ENCODE results near the gene TPSD1.

The TPSD1 gene

DNA sequence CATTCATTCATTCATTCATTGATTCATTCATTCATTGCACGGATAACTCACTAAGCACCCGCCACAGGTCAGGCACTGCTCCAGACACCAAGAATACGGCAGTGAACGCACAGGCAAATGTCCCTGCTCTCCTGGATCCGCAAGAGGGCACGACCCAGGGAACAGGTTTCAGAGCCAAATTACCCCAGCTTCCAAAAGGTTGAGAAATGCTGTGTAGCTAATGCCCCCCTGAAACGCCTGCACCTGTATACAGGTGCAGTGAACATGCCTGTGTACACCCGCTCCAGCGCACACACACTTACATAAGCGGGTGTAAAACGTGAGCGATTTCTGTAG, 44.0 kb downstream of the TPSD1 start:
- Histone ChIP-seq H3K27me3 (ENCODE audit: insufficient read depth, low read depth, severe bottlenecking) (no peaks in the 10 kb centered on the region), H3K4me3 (ENCODE audit: low read depth, low read length) (no peak overlapping the region)
- TF ChIP-seq, protein P1, sequence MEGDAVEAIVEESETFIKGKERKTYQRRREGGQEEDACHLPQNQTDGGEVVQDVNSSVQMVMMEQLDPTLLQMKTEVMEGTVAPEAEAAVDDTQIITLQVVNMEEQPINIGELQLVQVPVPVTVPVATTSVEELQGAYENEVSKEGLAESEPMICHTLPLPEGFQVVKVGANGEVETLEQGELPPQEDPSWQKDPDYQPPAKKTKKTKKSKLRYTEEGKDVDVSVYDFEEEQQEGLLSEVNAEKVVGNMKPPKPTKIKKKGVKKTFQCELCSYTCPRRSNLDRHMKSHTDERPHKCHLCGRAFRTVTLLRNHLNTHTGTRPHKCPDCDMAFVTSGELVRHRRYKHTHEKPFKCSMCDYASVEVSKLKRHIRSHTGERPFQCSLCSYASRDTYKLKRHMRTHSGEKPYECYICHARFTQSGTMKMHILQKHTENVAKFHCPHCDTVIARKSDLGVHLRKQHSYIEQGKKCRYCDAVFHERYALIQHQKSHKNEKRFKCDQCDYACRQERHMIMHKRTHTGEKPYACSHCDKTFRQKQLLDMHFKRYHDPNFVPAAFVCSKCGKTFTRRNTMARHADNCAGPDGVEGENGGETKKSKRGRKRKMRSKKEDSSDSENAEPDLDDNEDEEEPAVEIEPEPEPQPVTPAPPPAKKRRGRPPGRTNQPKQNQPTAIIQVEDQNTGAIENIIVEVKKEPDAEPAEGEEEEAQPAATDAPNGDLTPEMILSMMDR (IDR thresholded peaks at IDR 0.05; ENCODE audit: low read depth, low read length): no peak

DNA sequence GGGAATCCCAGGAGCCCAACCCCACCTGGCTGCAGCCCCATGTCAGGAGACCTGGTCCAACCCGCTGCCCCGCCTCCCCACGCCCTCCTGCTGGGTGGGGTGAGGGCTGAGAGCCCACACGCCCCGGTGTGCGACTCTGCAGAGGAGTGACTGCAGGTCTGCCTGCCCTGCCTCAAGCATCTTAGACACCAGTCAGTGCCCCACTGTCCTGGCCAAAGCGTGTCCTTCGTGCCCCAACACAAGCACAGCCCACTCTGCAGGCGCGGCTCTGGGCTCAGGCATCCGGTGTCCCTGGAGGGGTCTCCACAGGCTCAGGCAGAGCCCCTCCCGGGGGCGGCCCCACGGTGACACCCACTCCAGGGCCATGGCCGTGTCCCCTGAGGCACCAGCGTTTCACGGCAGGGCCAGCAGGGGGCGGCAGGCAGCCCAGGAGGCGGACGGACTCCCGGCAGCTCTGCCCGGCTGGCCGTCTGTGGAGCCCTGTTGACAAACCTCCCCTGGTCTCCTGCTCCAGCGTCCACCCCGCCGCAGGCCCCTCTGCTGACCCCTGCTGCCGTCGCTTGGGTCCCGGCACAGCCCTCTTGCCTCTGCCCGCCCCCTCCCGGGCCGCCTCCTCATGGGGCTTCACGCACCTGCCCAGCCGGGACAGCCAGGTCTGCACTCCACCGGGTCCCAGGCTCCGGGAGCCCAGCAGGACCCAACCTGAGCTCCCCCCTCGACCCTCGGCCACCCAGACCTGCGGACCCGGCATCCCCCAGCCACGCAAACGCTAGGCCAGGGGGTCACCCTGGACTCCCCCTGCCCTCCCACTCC, 45.0 kb downstream of the TPSD1 start:
- TF ChIP-seq, protein P1 (IDR thresholded peaks at IDR 0.05; ENCODE audit: low read depth, low read length): peak; percentile 94
- Histone ChIP-seq H3K27me3 (ENCODE audit: insufficient read depth, low read depth, severe bottlenecking) (no peaks in the 10 kb centered on the region), H3K36me3 (no peaks in the 10 kb centered on the region; the same call in 1 of the 2 replicates), H3K27ac (no peak overlapping the region), H3K4me3 (ENCODE audit: low read depth, low read length) (no peak overlapping the region), H3K9me3 (ENCODE audit: severe bottlenecking) (no peaks in the 10 kb centered on the region)
- peak; percentile 83 for DNase-seq

More for the DNA sequence above, 44.0 kb downstream of the TPSD1 start:
- no peak overlapping the region for H3K27ac ChIP-seq
- no peaks in the 10 kb centered on the region for H3K36me3 ChIP-seq
- H3K9me3 ChIP-seq (ENCODE audit: severe bottlenecking): no peaks in the 10 kb centered on the region
- no peak for DNase-seq

DNA sequence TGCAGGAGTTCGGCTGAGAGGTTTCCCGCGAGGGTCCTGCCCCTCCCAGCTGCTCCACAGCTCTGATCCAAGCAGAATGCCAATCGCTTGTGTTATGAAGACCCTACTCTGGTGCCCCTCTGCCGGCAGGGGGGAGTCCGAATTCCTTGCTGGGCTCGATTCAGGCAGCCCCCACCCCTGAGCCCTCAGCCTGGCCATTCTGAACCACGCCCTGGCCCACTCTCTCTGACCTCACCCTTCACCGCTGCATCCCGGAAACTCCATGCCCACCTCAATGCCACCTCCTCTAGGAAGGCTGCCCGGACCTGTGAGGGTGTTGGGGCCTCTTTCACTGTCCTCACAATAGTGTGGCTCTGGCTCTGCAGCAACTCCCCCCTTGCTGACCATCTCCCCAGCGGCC, 45.7 kb downstream of the TPSD1 start:
- no peak for DNase-seq
- TF ChIP-seq, protein P1 (IDR thresholded peaks at IDR 0.05; ENCODE audit: low read depth, low read length): no peak
- Histone ChIP-seq H3K9me3 (ENCODE audit: severe bottlenecking) (no peaks in the 10 kb centered on the region), H3K27me3 (ENCODE audit: insufficient read depth, low read depth, severe bottlenecking) (no peaks in the 10 kb centered on the region), H3K4me3 (ENCODE audit: low read depth, low read length) (no peak overlapping the region), H3K27ac (no peak overlapping the region), H3K36me3 (no peaks in the 10 kb centered on the region; the same call in 1 of the 2 replicates)

DNA sequence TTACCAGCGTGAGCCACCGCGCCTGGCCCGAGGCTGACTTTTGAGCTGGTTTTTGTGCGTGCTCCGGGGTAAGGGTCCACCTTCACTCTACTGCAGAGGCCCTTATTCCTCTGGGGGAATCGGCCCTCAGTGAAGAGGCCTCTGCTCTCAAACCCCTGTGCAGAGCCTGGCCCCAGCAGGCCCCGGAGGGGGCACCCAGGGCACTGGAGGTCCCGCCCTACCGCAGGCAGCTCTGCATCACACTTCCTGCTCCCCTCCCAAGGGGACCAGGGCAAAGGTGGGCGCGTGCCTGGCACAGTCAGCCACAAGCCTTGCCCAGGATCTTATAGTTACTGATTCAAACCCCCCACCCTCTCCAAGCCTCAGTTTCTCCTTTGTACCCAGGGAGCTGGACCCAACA, 50.0 kb downstream of the TPSD1 start:
- TF ChIP-seq, protein P1 (IDR thresholded peaks at IDR 0.05; ENCODE audit: low read depth, low read length): no peak
- H3K27me3 ChIP-seq (ENCODE audit: insufficient read depth, low read depth, severe bottlenecking): no peaks in the 10 kb centered on the region
- H3K27ac ChIP-seq: no peak overlapping the region
- no peak overlapping the region for H3K4me3 ChIP-seq (ENCODE audit: low read depth, low read length)
- DNase-seq: no peak
- H3K9me3 ChIP-seq (ENCODE audit: severe bottlenecking): no peaks in the 10 kb centered on the region
- peaks cover 9% of the 10 kb centered on the region for H3K36me3 ChIP-seq

DNA sequence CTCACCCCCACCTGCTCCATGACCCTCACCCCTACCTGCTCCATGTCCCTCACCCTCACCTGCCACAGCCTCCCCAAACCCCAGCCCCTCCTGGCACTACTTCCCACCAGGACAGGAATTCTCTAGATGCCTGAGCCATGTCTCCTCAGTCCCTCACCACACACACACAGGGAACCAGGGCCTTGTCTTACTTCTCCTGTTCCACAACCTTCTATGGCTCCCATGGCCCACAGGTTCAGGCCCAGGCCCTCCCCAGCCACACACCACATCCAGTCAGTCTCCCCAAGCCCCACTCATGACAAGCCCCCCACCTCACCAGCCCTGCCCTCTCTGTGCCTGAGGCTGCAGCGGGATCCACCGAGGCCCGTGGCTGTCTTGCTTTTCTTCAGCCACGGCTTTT, 50.5 kb downstream of the TPSD1 start:
- Histone ChIP-seq H3K36me3 (peaks cover 13% of the 10 kb centered on the region), H3K4me3 (ENCODE audit: low read depth, low read length) (no peak overlapping the region), H3K9me3 (ENCODE audit: severe bottlenecking) (no peaks in the 10 kb centered on the region), H3K27me3 (ENCODE audit: insufficient read depth, low read depth, severe bottlenecking) (no peaks in the 10 kb centered on the region), H3K27ac (no peak overlapping the region)
- DNase-seq: no peak
- TF ChIP-seq, protein P1 (IDR thresholded peaks at IDR 0.05; ENCODE audit: low read depth, low read length): no peak
